ENCODE data around the gene PIGQ.

PIGQ gene

DNA sequence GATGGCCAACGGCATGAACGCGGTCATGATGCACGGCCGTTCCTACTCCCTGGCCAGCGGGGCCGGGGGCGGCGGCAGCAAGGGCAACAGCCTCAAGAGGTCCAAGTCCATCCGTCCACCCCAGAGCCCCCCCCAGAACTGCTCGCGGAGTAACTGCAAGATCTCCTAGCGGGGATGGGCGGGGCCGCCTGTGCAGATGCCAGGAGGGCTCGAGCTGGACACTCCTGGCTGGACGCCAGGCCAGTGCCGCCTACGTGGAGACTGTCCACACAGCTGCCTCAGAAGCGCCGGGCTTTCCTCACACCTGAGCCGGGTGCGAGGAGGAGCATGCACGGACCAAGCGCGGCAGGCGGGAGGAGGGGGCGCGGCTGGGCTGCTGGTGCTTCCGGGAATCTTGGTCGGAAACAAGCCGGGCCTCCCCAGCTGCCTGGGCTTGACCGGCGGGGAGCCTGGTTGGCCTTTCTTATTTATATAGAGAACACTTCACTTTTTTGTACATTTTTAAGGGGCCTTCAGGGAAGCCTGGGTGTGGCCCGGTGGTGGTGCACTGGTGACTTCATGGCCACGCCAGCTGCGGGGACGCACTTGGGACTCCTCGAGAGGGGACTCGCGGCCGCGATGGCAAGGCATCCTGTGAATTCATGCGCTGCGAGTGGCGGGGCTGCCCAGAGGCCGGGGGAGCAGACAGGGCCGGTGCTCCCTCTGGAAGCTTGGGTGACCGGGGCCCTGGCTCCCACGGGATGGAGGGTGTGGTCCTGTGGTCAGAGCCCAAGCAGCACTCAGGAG is 57.9 kb downstream of the PIGQ start (continued):
- TF ChIP-seq, protein P1, sequence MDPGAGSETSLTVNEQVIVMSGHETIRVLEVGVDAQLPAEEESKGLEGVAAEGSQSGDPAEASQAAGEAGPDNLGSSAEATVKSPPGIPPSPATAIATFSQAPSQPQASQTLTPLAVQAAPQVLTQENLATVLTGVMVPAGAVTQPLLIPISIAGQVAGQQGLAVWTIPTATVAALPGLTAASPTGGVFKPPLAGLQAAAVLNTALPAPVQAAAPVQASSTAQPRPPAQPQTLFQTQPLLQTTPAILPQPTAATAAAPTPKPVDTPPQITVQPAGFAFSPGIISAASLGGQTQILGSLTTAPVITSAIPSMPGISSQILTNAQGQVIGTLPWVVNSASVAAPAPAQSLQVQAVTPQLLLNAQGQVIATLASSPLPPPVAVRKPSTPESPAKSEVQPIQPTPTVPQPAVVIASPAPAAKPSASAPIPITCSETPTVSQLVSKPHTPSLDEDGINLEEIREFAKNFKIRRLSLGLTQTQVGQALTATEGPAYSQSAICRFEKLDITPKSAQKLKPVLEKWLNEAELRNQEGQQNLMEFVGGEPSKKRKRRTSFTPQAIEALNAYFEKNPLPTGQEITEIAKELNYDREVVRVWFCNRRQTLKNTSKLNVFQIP (CRISPR knock-in tag; IDR thresholded peaks at IDR 0.05; ENCODE audit: borderline replicate concordance, low read depth), result no peak
- no peak for TF ChIP-seq ZNF565 (CRISPR knock-in tag; conservative IDR thresholded peaks at IDR 0.05; ENCODE audit: low read depth)
- no peak for TF ChIP-seq ZFP3 (CRISPR knock-in tag; IDR thresholded peaks at IDR 0.05)
- TF ChIP-seq, protein P2, sequence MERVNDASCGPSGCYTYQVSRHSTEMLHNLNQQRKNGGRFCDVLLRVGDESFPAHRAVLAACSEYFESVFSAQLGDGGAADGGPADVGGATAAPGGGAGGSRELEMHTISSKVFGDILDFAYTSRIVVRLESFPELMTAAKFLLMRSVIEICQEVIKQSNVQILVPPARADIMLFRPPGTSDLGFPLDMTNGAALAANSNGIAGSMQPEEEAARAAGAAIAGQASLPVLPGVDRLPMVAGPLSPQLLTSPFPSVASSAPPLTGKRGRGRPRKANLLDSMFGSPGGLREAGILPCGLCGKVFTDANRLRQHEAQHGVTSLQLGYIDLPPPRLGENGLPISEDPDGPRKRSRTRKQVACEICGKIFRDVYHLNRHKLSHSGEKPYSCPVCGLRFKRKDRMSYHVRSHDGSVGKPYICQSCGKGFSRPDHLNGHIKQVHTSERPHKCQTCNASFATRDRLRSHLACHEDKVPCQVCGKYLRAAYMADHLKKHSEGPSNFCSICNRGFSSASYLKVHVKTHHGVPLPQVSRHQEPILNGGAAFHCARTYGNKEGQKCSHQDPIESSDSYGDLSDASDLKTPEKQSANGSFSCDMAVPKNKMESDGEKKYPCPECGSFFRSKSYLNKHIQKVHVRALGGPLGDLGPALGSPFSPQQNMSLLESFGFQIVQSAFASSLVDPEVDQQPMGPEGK (CRISPR knock-in tag; IDR thresholded peaks at IDR 0.05; ENCODE audit: borderline replicate concordance), result no peak
- no peak for TF ChIP-seq ZNF8 (CRISPR knock-in tag; IDR thresholded peaks at IDR 0.05)

DNA sequence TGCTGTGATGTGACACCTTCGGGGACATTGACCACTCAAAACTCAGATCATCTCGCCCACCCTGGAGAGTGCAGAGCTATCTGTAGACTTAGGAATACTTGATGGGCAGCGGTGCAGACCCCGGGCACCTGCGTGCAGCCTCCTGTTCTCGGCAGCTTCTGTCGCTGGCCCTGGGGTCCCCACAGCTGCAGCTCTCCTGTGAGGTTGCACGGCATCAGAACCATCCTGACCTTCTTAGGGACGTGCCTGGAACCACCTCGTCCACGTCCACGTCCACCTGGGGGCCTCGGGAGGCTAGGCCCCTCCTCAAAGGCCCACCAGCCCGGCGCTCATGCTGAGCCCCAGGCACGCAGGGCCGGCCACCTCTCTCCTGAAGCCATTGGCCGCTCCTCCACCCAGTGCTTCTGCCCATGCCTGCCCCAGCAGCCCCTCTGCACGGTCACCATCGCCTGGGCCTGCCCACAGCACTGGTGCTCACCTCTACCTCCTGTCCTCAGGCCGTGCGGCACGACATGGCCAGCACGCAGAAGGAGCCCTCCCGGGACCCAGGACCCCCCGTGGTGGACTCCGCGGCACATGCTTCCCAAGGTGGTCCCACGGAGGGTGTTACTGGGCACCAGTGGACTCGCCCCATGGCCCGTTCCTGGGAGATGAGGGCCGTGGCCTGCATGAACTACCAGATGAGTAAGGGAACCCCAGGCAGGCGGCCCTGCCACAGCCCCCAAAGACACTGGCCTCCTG is 58.7 kb downstream of the PIGQ start:
- ATAC-seq, result no peak
- TF ChIP-seq RARB (CRISPR knock-in tag; IDR thresholded peaks at IDR 0.05) (no peak), ZFP3 (CRISPR knock-in tag; IDR thresholded peaks at IDR 0.05) (no peak), ZNF8 (CRISPR knock-in tag; IDR thresholded peaks at IDR 0.05) (no peak), TOX (CRISPR knock-in tag; IDR thresholded peaks at IDR 0.05; ENCODE audit: borderline replicate concordance) (no peak), TCF4 (CRISPR knock-in tag; IDR thresholded peaks at IDR 0.05; ENCODE audit: borderline replicate concordance) (no peak), GLIS3 (CRISPR knock-in tag; IDR thresholded peaks at IDR 0.05) (no peak), ZC3H10 (CRISPR knock-in tag; IDR thresholded peaks at IDR 0.05) (no peak), ZNF565 (CRISPR knock-in tag; conservative IDR thresholded peaks at IDR 0.05; ENCODE audit: low read depth) (no peak), BACH2 (CRISPR knock-in tag; IDR thresholded peaks at IDR 0.05; ENCODE audit: borderline replicate concordance) (no peak), ZFP30 (CRISPR knock-in tag; IDR thresholded peaks at IDR 0.05) (no peak), ARNTL (CRISPR knock-in tag; IDR thresholded peaks at IDR 0.05; ENCODE audit: borderline replicate concordance, low read depth) (no peak), SNAI2 (CRISPR knock-in tag; IDR thresholded peaks at IDR 0.05) (no peak), OSR1 (CRISPR knock-in tag; IDR thresholded peaks at IDR 0.05) (no peak)
- TF ChIP-seq, protein P2 (CRISPR knock-in tag; IDR thresholded peaks at IDR 0.05; ENCODE audit: borderline replicate concordance), result no peak
- TF ChIP-seq, protein P3, sequence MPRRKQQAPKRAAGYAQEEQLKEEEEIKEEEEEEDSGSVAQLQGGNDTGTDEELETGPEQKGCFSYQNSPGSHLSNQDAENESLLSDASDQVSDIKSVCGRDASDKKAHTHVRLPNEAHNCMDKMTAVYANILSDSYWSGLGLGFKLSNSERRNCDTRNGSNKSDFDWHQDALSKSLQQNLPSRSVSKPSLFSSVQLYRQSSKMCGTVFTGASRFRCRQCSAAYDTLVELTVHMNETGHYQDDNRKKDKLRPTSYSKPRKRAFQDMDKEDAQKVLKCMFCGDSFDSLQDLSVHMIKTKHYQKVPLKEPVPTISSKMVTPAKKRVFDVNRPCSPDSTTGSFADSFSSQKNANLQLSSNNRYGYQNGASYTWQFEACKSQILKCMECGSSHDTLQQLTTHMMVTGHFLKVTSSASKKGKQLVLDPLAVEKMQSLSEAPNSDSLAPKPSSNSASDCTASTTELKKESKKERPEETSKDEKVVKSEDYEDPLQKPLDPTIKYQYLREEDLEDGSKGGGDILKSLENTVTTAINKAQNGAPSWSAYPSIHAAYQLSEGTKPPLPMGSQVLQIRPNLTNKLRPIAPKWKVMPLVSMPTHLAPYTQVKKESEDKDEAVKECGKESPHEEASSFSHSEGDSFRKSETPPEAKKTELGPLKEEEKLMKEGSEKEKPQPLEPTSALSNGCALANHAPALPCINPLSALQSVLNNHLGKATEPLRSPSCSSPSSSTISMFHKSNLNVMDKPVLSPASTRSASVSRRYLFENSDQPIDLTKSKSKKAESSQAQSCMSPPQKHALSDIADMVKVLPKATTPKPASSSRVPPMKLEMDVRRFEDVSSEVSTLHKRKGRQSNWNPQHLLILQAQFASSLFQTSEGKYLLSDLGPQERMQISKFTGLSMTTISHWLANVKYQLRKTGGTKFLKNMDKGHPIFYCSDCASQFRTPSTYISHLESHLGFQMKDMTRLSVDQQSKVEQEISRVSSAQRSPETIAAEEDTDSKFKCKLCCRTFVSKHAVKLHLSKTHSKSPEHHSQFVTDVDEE (CRISPR knock-in tag; IDR thresholded peaks at IDR 0.05), result no peak
- TF ChIP-seq, protein P4, sequence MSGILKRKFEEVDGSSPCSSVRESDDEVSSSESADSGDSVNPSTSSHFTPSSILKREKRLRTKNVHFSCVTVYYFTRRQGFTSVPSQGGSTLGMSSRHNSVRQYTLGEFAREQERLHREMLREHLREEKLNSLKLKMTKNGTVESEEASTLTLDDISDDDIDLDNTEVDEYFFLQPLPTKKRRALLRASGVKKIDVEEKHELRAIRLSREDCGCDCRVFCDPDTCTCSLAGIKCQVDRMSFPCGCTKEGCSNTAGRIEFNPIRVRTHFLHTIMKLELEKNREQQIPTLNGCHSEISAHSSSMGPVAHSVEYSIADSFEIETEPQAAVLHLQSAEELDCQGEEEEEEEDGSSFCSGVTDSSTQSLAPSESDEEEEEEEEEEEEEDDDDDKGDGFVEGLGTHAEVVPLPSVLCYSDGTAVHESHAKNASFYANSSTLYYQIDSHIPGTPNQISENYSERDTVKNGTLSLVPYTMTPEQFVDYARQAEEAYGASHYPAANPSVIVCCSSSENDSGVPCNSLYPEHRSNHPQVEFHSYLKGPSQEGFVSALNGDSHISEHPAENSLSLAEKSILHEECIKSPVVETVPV (CRISPR knock-in tag; IDR thresholded peaks at IDR 0.05), result no peak
- TF ChIP-seq, protein P5, sequence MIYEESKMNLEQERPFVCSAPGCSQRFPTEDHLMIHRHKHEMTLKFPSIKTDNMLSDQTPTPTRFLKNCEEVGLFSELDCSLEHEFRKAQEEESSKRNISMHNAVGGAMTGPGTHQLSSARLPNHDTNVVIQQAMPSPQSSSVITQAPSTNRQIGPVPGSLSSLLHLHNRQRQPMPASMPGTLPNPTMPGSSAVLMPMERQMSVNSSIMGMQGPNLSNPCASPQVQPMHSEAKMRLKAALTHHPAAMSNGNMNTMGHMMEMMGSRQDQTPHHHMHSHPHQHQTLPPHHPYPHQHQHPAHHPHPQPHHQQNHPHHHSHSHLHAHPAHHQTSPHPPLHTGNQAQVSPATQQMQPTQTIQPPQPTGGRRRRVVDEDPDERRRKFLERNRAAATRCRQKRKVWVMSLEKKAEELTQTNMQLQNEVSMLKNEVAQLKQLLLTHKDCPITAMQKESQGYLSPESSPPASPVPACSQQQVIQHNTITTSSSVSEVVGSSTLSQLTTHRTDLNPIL (CRISPR knock-in tag; IDR thresholded peaks at IDR 0.05; ENCODE audit: low read depth), result no peak
